ENCODE results near the gene CKS2.
"Not testable (repeated sequence)": the region's sequence is repeated elsewhere in the genome, so short reads cannot be mapped to it uniquely, and the experiment has no call there.

DNA sequence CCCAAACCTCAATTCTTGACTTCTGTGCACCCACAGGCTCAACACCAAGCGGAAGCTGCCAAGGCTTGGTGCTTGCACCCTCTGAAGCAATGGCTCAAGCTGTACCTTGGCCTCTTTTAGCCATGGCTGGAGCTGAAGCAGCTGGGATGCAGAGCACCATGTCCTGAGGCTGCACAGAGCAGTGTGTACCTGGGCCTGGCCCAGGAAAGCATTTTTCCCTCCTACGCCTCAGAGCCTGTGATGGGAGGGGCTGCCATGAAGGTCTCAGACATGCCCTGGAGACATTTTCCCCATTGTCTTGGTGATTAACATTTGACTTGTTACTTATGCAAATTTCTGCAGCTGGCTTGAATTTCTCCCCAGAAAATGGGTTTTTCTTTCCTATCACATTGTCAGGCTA lies 35.0 kb upstream of the CKS2 start:
- TF ChIP-seq, protein P1, sequence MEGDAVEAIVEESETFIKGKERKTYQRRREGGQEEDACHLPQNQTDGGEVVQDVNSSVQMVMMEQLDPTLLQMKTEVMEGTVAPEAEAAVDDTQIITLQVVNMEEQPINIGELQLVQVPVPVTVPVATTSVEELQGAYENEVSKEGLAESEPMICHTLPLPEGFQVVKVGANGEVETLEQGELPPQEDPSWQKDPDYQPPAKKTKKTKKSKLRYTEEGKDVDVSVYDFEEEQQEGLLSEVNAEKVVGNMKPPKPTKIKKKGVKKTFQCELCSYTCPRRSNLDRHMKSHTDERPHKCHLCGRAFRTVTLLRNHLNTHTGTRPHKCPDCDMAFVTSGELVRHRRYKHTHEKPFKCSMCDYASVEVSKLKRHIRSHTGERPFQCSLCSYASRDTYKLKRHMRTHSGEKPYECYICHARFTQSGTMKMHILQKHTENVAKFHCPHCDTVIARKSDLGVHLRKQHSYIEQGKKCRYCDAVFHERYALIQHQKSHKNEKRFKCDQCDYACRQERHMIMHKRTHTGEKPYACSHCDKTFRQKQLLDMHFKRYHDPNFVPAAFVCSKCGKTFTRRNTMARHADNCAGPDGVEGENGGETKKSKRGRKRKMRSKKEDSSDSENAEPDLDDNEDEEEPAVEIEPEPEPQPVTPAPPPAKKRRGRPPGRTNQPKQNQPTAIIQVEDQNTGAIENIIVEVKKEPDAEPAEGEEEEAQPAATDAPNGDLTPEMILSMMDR (conservative IDR thresholded peaks at IDR 0.05) = not testable (repeated sequence)
- TF ChIP-seq EZH2 (IDR thresholded peaks at IDR 0.05; ENCODE audit: low read depth) = not testable (repeated sequence)
